H9 (cell line): ENCODE results near the gene TNNT2. TPM values are rescaled to one million over a fixed set of nuclear protein-coding genes. Genes with fewer than 3 reads are reported as not detected.

Experiments
- DNase-seq: peaks from one replicate; pipeline ENCODE4 v3.0.0-alpha.2; 2017
- H2AFZ ChIP-seq: one replicate; pipeline ENCODE4 v1.6.1; 2013; ENCODE audit warnings: mild to moderate bottlenecking, low read length, control low read depth, moderate library complexity
- H2AK5ac ChIP-seq: 2 replicates; pipeline ENCODE4 v1.6.1; 2013; ENCODE audit warnings: low read length, control low read depth, mixed read lengths; ENCODE audit not compliant: insufficient read length
- H2BK120ac ChIP-seq: one replicate; pipeline ENCODE4 v1.6.1; 2013; ENCODE audit warnings: low read depth, mild to moderate bottlenecking, low read length, control low read depth, inconsistent platforms; ENCODE audit not compliant: poor library complexity, severe bottlenecking
- H2BK12ac ChIP-seq: 2 replicates; pipeline ENCODE4 v1.6.1; 2013; ENCODE audit warnings: low read length, control low read depth, mixed read lengths, low read depth; ENCODE audit not compliant: insufficient read length
- H2BK15ac ChIP-seq: 2 replicates; pipeline ENCODE4 v1.6.1; 2013; ENCODE audit warnings: low read depth, low read length, control low read depth
- H2BK20ac ChIP-seq: one replicate; pipeline ENCODE4 v1.6.1; 2013; ENCODE audit warnings: low read depth, mild to moderate bottlenecking, low read length, control low read depth, inconsistent platforms; ENCODE audit not compliant: poor library complexity, severe bottlenecking
- H2BK5ac ChIP-seq: 2 replicates; pipeline ENCODE4 v1.6.1; 2013; ENCODE audit warnings: low read length, control low read depth, mixed read lengths; ENCODE audit not compliant: insufficient read length
- H3K14ac ChIP-seq: 2 replicates; pipeline ENCODE4 v1.6.1; 2013; ENCODE audit warnings: low read length, control low read depth; ENCODE audit not compliant: insufficient read depth
- H3K18ac ChIP-seq: 2 replicates; pipeline ENCODE4 v1.6.1; 2013; ENCODE audit warnings: low read depth, mild to moderate bottlenecking, mixed read lengths, low read length, control low read depth; ENCODE audit not compliant: insufficient read length
- H3K23ac ChIP-seq: 2 replicates; pipeline ENCODE4 v1.6.1; 2013; ENCODE audit warnings: low read length, control low read depth, mixed read lengths, low read depth; ENCODE audit not compliant: insufficient read length
- H3K23me2 ChIP-seq: 2 replicates; pipeline ENCODE4 v1.6.1; 2013; ENCODE audit warnings: low read depth, mild to moderate bottlenecking, mixed read lengths, low read length, control low read depth; ENCODE audit not compliant: insufficient read length, poor library complexity, severe bottlenecking
- H3K27ac ChIP-seq: 2 replicates; pipeline ENCODE4 v1.5.1; 2013; ENCODE audit warnings: low read length, control low read depth, mixed read lengths, low read depth; ENCODE audit not compliant: insufficient read length
- H3K27me3 ChIP-seq: 2 replicates; pipeline ENCODE4 v1.6.1; 2013; ENCODE audit warnings: low read length, control low read depth, inconsistent platforms; ENCODE audit not compliant: insufficient read depth
- H3K4ac ChIP-seq: 2 replicates; pipeline ENCODE4 v1.6.1; 2013; ENCODE audit warnings: low read depth, mild to moderate bottlenecking, control low read depth, inconsistent platforms, low read length, moderate library complexity
- H3K4me1 ChIP-seq: 2 replicates; pipeline ENCODE4 v1.6.1; 2013; ENCODE audit warnings: low read length, control low read depth, inconsistent platforms; ENCODE audit not compliant: insufficient read depth
- H3K4me2 ChIP-seq: 2 replicates; pipeline ENCODE4 v1.6.1; 2013; ENCODE audit warnings: low read length, control low read depth, mixed read lengths; ENCODE audit not compliant: insufficient read length, insufficient read depth
- H3K56ac ChIP-seq: 2 replicates; pipeline ENCODE4 v1.6.1; 2013; ENCODE audit warnings: low read depth, mild to moderate bottlenecking, mixed read lengths, low read length, control low read depth; ENCODE audit not compliant: insufficient read length
- H3K79me1 ChIP-seq: 2 replicates; pipeline ENCODE4 v1.6.1; 2013; ENCODE audit warnings: low read depth, mild to moderate bottlenecking, moderate library complexity, low read length, control low read depth, inconsistent platforms; ENCODE audit not compliant: insufficient read depth, poor library complexity, severe bottlenecking
- H3K79me2 ChIP-seq: 2 replicates; pipeline ENCODE4 v1.6.1; 2013; ENCODE audit warnings: low read length, control low read depth, inconsistent platforms; ENCODE audit not compliant: insufficient read depth
- H3K9ac ChIP-seq: 2 replicates; pipeline ENCODE4 v1.6.1; 2013; ENCODE audit warnings: low read length, control low read depth, mixed read lengths; ENCODE audit not compliant: insufficient read length; ENCODE audit errors: extremely low read depth
- H3K9me3 ChIP-seq: one replicate; pipeline ENCODE4 v1.6.1; 2013; ENCODE audit warnings: low read depth, low read length, inconsistent platforms; ENCODE audit not compliant: control insufficient read depth
- H3T11ph ChIP-seq: one replicate; pipeline ENCODE4 v1.6.1; 2013; ENCODE audit warnings: mild to moderate bottlenecking, low read length, control low read depth, inconsistent platforms
- H4K20me1 ChIP-seq: one replicate; pipeline ENCODE4 v1.6.1; 2013; ENCODE audit not compliant: control insufficient read depth, insufficient read length, insufficient read depth
- H4K5ac ChIP-seq: 2 replicates; pipeline ENCODE4 v1.6.1; 2013; ENCODE audit warnings: low read depth, mild to moderate bottlenecking, mixed read lengths, low read length, control low read depth; ENCODE audit not compliant: insufficient read length
- H4K8ac ChIP-seq: replicated peaks from 2 replicates; pipeline ENCODE4 v1.6.1; 2013; ENCODE audit warnings: low read length, control low read depth, mixed read lengths, low read depth; ENCODE audit not compliant: insufficient read length
- H4K91ac ChIP-seq: 2 replicates; pipeline ENCODE4 v1.6.1; 2013; ENCODE audit warnings: low read depth, mild to moderate bottlenecking, moderate library complexity, mixed read lengths, low read length, control low read depth; ENCODE audit not compliant: insufficient read length
- H3K27ac Mint-ChIP-seq, 3 experiments: 2 replicates in 2 of 3; 3 replicates in 1 of 3; pipeline ENCODE4 v1.8.0; 2020 to 2021; ENCODE audit warnings: mixed read lengths in 3 of 3, mild to moderate bottlenecking in 1 of 3, moderate library complexity in 1 of 3
- H3K27me3 Mint-ChIP-seq: 2 replicates; pipeline ENCODE4 v1.8.0; 2021; ENCODE audit warnings: low read depth, mild to moderate bottlenecking, moderate library complexity, mixed read lengths
- H3K36me3 Mint-ChIP-seq, 3 experiments: 2 replicates in 2 of 3; 3 replicates in 1 of 3; pipeline ENCODE4 v1.8.0; 2020 to 2021; ENCODE audit warnings: low read depth in 3 of 3, mixed read lengths in 3 of 3; ENCODE audit not compliant: insufficient read depth in 1 of 3
- H3K4me1 Mint-ChIP-seq, 2 experiments: 2 replicates each; pipeline ENCODE4 v1.8.0; 2020; ENCODE audit warnings: mixed read lengths in 2 of 2
- H3K4me3 Mint-ChIP-seq, 2 experiments: 2 replicates in 1 of 2; 3 replicates in 1 of 2; pipeline ENCODE4 v1.8.0; 2020 to 2021; ENCODE audit warnings: mild to moderate bottlenecking in 2 of 2, mixed read lengths in 2 of 2, moderate library complexity in 1 of 2
- H3K9me3 Mint-ChIP-seq, 2 experiments: 2 replicates in 1 of 2; 3 replicates in 1 of 2; pipeline ENCODE4 v1.8.0; 2020; ENCODE audit warnings: mild to moderate bottlenecking in 2 of 2, mixed read lengths in 2 of 2, moderate library complexity in 1 of 2
- CTCF ChIP-seq: fragments of 200-600 bp; sonication (generic); conservative IDR thresholded peaks from 3 replicates; pipeline ENCODE4 v1.8.0; 2021; ENCODE audit warnings: antibody characterized with exemption, mild to moderate bottlenecking
- WGBS: extraction: QIAGEN DNeasy Blood & Tissue Kit; methylation state at CpG from one replicate; pipeline ENCODE4 v1.1.7; 2013; ENCODE audit warnings: missing lambda C conversion rate, low lambda C conversion rate, mixed read lengths; ENCODE audit not compliant: insufficient read length; ENCODE audit errors: extremely low coverage; 5-methylcytosine and 5-hydroxymethylcytosine counted together
- total RNA-seq: library from RNA; stranded (reverse); gene quantifications from 2 replicates; pipeline ENCODE4 v1.2.1, GENCODE V29; 2021

Gene TNNT2
- total RNA-seq, 1 experiment from 2014 or later, result 8.6 TPM

- peaks cover 9% of the 10 kb centered on the region for H3K27me3 Mint-ChIP-seq
- H3K27me3 ChIP-seq, result no peaks in the 10 kb centered on the region
- H3K14ac ChIP-seq, result no peak overlapping the region
- H3K4me1 Mint-ChIP-seq, result peaks cover 19 to 22% of the 10 kb centered on the region in 2 experiments
- H3K18ac ChIP-seq, result no peak overlapping the region
- no peaks in the 10 kb centered on the region for H3K23me2 ChIP-seq
- no peak overlapping the region for H2AFZ ChIP-seq
- H4K8ac ChIP-seq, result no peak overlapping the region
- no peak for DNase-seq
- no peak overlapping the region for H3K4me2 ChIP-seq
- H3K23ac ChIP-seq, result no peak overlapping the region
- H2BK12ac ChIP-seq, result no peak overlapping the region
- no peak for TF ChIP-seq CTCF
- H2BK15ac ChIP-seq, result no peak overlapping the region; the same call in 1 of the 2 replicates
- no peaks in the 10 kb centered on the region for H3K79me2 ChIP-seq
- H4K20me1 ChIP-seq, result no peaks in the 10 kb centered on the region
- H3K79me1 ChIP-seq, result no peaks in the 10 kb centered on the region
- H3K4me3 Mint-ChIP-seq, result no peak overlapping the region
- no peak overlapping the region for H3K56ac ChIP-seq
- no peaks in the 10 kb centered on the region for H3K4me1 ChIP-seq
- H4K91ac ChIP-seq, result no peak overlapping the region
- no peak overlapping the region for H2BK20ac ChIP-seq
- H3K9me3 ChIP-seq, result no peaks in the 10 kb centered on the region
- H3T11ph ChIP-seq, result no peak overlapping the region
- H2AK5ac ChIP-seq, result no peak overlapping the region
- no peak overlapping the region for H2BK120ac ChIP-seq
- no peak overlapping the region; a peak in 1 of 7 replicates for H3K27ac Mint-ChIP-seq
- no peaks in the 10 kb centered on the region for H3K9me3 Mint-ChIP-seq
- H3K36me3 Mint-ChIP-seq, result no peaks in the 10 kb centered on the region
- H3K27ac ChIP-seq, result no peak overlapping the region
- H3K4ac ChIP-seq, result no peak overlapping the region
- no peak overlapping the region for H4K5ac ChIP-seq
- no peak overlapping the region for H2BK5ac ChIP-seq
- no CpG with 5 or more reads among the region's 7 CpGs for WGBS
- H3K9ac ChIP-seq, result no peak overlapping the region
Measured at GRCh38 chr1:201366696-201367095, 10.8 kb downstream of the TNNT2 start.
